Esophagus muscularis mucosa (tissue), 4 donors: Measurements from ENCODE around the gene UQCC2. TPM values are rescaled to one million over a fixed set of nuclear protein-coding genes. Genes with fewer than 3 reads are reported as not detected.

Experiments used
- DNase-seq: peaks from one replicate; pipeline ENCODE4 v3.0.0-alpha.2; 2017; ENCODE audit errors: extremely low spot score
- H3K27ac ChIP-seq, 4 donors: fragments of 200-600 bp; sonication (generic); replicated peaks in 1 of 4; 1 replicate in 3 of 4; 2 replicates in 1 of 4; pipeline ENCODE4 v1.5.1; 2016 to 2019; ENCODE audit warnings: mild to moderate bottlenecking in 1 of 4
- H3K27me3 ChIP-seq, 4 donors: fragments of 200-600 bp; sonication (generic); one replicate each; pipeline versions ENCODE4 v1.5.1 to v1.6.0; 2016 to 2019
- H3K36me3 ChIP-seq, 4 donors: fragments of 200-600 bp; sonication (generic); one replicate each; pipeline ENCODE4 v1.5.1; 2016 to 2019
- H3K4me1 ChIP-seq, 4 donors: fragments of 200-600 bp; sonication (generic); one replicate each; pipeline ENCODE4 v1.5.1; 2016 to 2019
- H3K4me3 ChIP-seq, 4 donors: fragments of 200-600 bp; sonication (generic); 1 replicate in 2 of 4; 2 replicates in 2 of 4; pipeline ENCODE4 v1.5.1; 2016 to 2019; ENCODE audit warnings: mild to moderate bottlenecking in 4 of 4, moderate library complexity in 1 of 4
- H3K9me3 ChIP-seq, 4 donors: fragments of 200-600 bp; sonication (generic); 1 replicate in 3 of 4; 2 replicates in 1 of 4; pipeline ENCODE4 v1.5.1; 2016 to 2019
- EP300 ChIP-seq: sonication (generic); formaldehyde crosslinking; IDR thresholded peaks from one replicate; pipeline ENCODE4 v1.6.1; 2017; ENCODE audit warnings: antibody characterized with exemption
- POLR2A ChIP-seq: fragments of 450-650 bp; IDR thresholded peaks from one replicate; pipeline ENCODE4 v1.6.1; 2017; ENCODE audit warnings: antibody characterized with exemption, moderate library complexity, mild to moderate bottlenecking, low read depth
- POLR2AphosphoS5 ChIP-seq, 2 donors: sonication (generic); formaldehyde crosslinking; IDR thresholded peaks; one replicate each; pipeline ENCODE4 v1.6.1; 2017; ENCODE audit warnings: antibody characterized with exemption in 2 of 2
- WGBS: methylation state at CpG from one replicate; pipeline ENCODE4 v1.1.5; 2018; 5-methylcytosine and 5-hydroxymethylcytosine counted together
- intact Hi-C: fragments of 100-400 bp; cut with DNase I; formaldehyde crosslinking; loops from one replicate; pipeline ENCODE4 v1.15.1; 2023
- total RNA-seq, 4 donors: library from RNA; depleted of rRNA; stranded (reverse); fragments of >200 nt; gene quantifications; one replicate each; pipeline versions ENCODE4 v1.1.0 to v1.2.1, GENCODE V29; 2016
- TF ChIP-seq, protein P1 (sequence below), 3 experiments: fragments of 200-600 bp in 2 of 3; fragments of 450-650 bp in 1 of 3; sonication (generic) in 2 of 3; IDR thresholded peaks; one replicate each; pipeline ENCODE4 v1.5.1; 2017 to 2019; ENCODE audit warnings: antibody characterized with exemption in 3 of 3, mild to moderate bottlenecking in 2 of 3, moderate library complexity in 1 of 3

Gene UQCC2
- total RNA-seq, 4 donors from 2014 or later, result 9.4 to 22.2 (median 14.7) TPM

DNA sequence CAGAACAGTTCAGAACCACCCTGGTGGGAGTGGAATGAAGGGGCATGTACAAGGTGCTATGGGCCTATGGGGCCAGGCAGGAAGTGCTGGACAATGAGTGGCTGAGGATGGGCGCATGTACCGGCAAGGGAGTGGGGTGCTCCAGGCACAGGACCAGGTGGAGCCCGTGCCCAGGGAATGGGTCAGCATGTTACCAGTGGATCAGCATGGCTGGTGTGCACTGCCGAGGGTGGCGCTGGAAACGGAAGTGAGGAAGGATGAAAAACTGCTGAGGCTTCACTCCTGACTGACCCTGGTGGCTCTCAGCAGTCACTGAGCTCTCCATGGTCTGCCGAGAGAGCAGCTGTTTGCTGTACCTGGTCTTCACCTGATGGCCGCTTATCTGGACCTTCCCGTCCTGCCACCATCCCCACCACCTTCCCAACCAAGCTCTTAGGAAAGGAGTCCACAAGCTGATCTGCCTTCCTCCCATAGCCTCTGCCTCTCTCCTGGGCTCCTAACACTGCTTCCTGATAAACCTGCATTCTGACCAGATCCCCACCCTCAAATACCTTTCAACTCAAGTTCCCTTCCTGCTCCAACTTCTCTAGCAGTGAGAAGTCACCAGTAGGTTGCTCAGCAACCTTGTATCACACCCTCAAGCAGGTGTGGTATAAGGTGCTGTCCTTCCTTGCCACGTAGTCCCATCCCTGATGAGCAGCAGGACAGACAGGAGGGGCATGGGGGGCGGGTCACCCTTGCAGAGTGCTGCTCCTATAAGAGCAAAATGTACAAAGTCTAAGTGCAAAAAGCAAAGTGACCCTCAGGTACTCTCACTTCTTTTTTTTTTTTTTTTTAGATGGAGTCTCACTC is 7.1 kb downstream of the UQCC2 start:
- intact Hi-C loops, result loop anchor here (5.0 kb wide), 1 partner anchor 117 kb away; no protein-coding TSS in a partner anchor
- DNase-seq, result no peak
- peaks cover 0 to 40% (median 10%) of the 10 kb centered on the region in 4 donors for H3K36me3 ChIP-seq
- H3K9me3 ChIP-seq, result no peaks in the 10 kb centered on the region
- WGBS, result 95% methylated on average over 8 of the region's 11 CpGs
- no peak overlapping the region for H3K27ac ChIP-seq
- H3K27me3 ChIP-seq, result no peaks in the 10 kb centered on the region
- H3K4me1 ChIP-seq, result peaks cover 0 to 14% (median 8%) of the 10 kb centered on the region in 4 donors
- no peak overlapping the region for H3K4me3 ChIP-seq
- no peak for TF ChIP-seq POLR2A
- no peak for TF ChIP-seq POLR2AphosphoS5 (IDR thresholded peaks at IDR 0.05)
- TF ChIP-seq EP300, result no peak
- TF ChIP-seq, protein P1, sequence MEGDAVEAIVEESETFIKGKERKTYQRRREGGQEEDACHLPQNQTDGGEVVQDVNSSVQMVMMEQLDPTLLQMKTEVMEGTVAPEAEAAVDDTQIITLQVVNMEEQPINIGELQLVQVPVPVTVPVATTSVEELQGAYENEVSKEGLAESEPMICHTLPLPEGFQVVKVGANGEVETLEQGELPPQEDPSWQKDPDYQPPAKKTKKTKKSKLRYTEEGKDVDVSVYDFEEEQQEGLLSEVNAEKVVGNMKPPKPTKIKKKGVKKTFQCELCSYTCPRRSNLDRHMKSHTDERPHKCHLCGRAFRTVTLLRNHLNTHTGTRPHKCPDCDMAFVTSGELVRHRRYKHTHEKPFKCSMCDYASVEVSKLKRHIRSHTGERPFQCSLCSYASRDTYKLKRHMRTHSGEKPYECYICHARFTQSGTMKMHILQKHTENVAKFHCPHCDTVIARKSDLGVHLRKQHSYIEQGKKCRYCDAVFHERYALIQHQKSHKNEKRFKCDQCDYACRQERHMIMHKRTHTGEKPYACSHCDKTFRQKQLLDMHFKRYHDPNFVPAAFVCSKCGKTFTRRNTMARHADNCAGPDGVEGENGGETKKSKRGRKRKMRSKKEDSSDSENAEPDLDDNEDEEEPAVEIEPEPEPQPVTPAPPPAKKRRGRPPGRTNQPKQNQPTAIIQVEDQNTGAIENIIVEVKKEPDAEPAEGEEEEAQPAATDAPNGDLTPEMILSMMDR (IDR thresholded peaks at IDR 0.05), result no peak

GRCh38 chr6:33702345-33702977 is 9.0 kb downstream of the UQCC2 start:
- no peak overlapping the region for H3K27ac ChIP-seq
- no peaks in the 10 kb centered on the region for H3K27me3 ChIP-seq
- TF ChIP-seq, protein P1 (IDR thresholded peaks at IDR 0.05), result peak in 1 of 3 experiments; percentile 47
- no peak for TF ChIP-seq EP300
- peaks cover 11 to 21% (median 18%) of the 10 kb centered on the region in 4 donors for H3K4me1 ChIP-seq
- H3K4me3 ChIP-seq, result no peak overlapping the region
- 79% methylated on average over 1 of the region's 1 CpG for WGBS
- peaks cover 4 to 39% (median 14%) of the 10 kb centered on the region in 4 donors for H3K36me3 ChIP-seq
- no peaks in the 10 kb centered on the region for H3K9me3 ChIP-seq
- intact Hi-C loops, result loop anchor here (5.0 kb wide), 1 partner anchor 115 kb away; no protein-coding TSS in a partner anchor
- DNase-seq, result no peak

DNA sequence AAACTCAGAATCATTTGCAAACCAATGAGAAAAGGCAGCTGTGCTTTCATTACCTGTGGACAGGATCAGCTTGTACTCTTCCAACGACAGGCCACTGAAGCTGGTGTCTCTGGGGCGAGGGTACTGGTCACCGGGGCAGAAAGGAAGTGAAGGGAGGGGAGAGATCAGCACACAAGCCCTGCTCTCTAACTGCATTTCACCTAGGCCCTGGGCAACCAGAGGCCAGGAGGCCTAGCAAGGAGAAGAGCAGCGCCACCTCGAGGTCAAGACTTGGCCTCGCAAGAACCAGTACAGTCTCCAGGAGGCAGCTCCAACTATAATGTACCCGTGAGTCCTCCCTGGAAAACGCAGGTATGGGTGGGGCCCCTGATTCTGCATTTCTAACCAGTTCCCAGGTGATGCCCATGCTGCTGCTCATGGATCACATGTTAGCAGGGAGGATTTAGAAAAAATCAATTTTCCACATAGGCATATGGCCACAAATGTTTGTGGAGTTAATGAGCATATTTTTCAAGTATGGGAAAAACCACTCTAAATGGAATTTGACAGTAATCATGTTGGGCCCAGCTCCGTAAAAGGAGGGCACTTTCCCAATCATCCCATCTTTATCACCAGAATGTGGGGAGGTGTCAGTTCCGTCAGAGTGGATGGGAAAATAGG is 11.0 kb downstream of the UQCC2 start:
- H3K9me3 ChIP-seq, result no peaks in the 10 kb centered on the region
- intact Hi-C loops, result loop anchor here (5.0 kb wide), 1 partner anchor 113 kb away; no protein-coding TSS in a partner anchor
- 62% methylated on average over 10 of the region's 10 CpGs for WGBS
- H3K36me3 ChIP-seq, result peaks cover 4 to 40% (median 24%) of the 10 kb centered on the region in 4 donors
- TF ChIP-seq, protein P1 (IDR thresholded peaks at IDR 0.05), result peak; percentile 32 to 50 (median 43)
- no peak for TF ChIP-seq POLR2A
- TF ChIP-seq POLR2AphosphoS5 (IDR thresholded peaks at IDR 0.05), result peak in 1 of 2 donors; percentile 30
- no peak overlapping the region for H3K4me3 ChIP-seq
- H3K27ac ChIP-seq, result no peak overlapping the region
- H3K27me3 ChIP-seq, result no peaks in the 10 kb centered on the region
- no peak for DNase-seq
- peaks cover 31 to 40% (median 38%) of the 10 kb centered on the region in 4 donors for H3K4me1 ChIP-seq

DNA sequence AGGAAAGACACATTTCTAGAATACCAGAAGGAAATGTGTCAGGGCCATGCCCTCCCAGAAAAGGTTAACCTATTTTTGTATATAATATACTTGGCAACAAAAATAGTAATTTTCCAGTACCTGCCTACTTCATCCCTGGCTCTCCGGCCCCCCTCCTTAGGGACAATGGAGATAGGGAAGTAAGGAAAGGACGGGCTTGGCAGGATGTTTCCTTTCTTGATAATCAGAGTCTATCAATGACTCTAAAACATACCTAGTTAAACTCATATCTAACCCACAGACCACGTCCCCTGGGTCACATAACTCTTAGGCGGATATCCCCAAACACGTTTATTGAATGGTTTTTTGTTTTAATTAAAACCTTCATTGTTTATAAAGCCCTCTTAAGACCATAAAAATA is 11.8 kb downstream of the UQCC2 start:
- TF ChIP-seq, protein P1 (IDR thresholded peaks at IDR 0.05), result no peak
- no peak for TF ChIP-seq POLR2A
- TF ChIP-seq EP300, result no peak
- no peak for TF ChIP-seq POLR2AphosphoS5 (IDR thresholded peaks at IDR 0.05)
- no peaks in the 10 kb centered on the region for H3K9me3 ChIP-seq
- no peak overlapping the region for H3K27ac ChIP-seq
- no peak for DNase-seq
- H3K27me3 ChIP-seq, result no peaks in the 10 kb centered on the region
- no peak overlapping the region for H3K4me3 ChIP-seq
- H3K4me1 ChIP-seq, result peaks cover 39 to 48% (median 45%) of the 10 kb centered on the region in 4 donors
- H3K36me3 ChIP-seq, result peaks cover 4 to 48% (median 32%) of the 10 kb centered on the region in 4 donors
- 64% methylated on average over 5 of the region's 5 CpGs for whole genome bisulfite sequencing
- intact Hi-C loops, result loop anchor here (5.0 kb wide), 1 partner anchor 112 kb away; no protein-coding TSS in a partner anchor
